Measurements from ENCODE around the gene PCCB.

DNA sequence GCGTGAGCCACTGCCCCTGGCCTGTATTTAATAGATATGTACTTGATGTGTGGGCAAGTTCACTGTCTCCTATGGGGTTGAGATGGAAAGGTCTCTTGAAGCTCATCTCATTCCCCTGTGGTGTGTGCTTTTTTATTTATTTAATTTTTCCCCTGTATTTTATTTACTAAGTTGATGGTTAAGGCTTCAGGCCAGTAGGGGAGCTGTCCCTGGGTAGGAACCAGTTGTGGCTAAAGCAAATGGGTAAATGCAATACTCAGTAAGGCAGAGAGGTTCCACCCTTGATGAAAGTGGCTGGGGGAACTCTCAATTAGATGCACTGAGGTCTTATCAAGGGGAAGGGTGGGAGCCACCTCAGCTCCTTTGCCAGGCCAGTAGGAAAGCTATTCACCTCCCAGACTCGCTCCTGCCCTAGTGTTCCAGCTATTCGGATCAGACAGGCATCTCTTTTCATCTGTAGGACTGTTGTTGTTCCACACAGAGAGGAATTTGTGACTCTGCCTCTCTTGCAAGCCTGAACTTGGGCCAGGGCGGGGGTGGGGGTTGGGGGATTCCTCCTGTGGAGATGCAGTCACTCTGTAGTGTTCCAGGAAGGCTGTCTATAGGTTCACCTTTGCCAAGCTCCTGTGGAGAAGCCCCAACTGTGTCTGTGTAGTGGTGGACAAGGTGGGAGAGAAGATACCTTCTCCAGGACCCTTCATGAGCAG, 26.1 kb downstream of the PCCB start:
- TF ChIP-seq ZFP3 (CRISPR knock-in tag; IDR thresholded peaks at IDR 0.05) (no peak), ZNF70 (CRISPR knock-in tag; IDR thresholded peaks at IDR 0.05) (no peak), ISL1 (CRISPR knock-in tag; IDR thresholded peaks at IDR 0.05) (no peak), TOX (CRISPR knock-in tag; IDR thresholded peaks at IDR 0.05; ENCODE audit: borderline replicate concordance) (no peak), TCF4 (CRISPR knock-in tag; IDR thresholded peaks at IDR 0.05; ENCODE audit: borderline replicate concordance) (no peak), ZFP30 (CRISPR knock-in tag; IDR thresholded peaks at IDR 0.05) (no peak), OSR1 (CRISPR knock-in tag; IDR thresholded peaks at IDR 0.05) (no peak), PPARA (CRISPR knock-in tag; IDR thresholded peaks at IDR 0.05; ENCODE audit: borderline replicate concordance) (no peak), GLIS3 (CRISPR knock-in tag; IDR thresholded peaks at IDR 0.05) (no peak)
- TF ChIP-seq, protein P1, sequence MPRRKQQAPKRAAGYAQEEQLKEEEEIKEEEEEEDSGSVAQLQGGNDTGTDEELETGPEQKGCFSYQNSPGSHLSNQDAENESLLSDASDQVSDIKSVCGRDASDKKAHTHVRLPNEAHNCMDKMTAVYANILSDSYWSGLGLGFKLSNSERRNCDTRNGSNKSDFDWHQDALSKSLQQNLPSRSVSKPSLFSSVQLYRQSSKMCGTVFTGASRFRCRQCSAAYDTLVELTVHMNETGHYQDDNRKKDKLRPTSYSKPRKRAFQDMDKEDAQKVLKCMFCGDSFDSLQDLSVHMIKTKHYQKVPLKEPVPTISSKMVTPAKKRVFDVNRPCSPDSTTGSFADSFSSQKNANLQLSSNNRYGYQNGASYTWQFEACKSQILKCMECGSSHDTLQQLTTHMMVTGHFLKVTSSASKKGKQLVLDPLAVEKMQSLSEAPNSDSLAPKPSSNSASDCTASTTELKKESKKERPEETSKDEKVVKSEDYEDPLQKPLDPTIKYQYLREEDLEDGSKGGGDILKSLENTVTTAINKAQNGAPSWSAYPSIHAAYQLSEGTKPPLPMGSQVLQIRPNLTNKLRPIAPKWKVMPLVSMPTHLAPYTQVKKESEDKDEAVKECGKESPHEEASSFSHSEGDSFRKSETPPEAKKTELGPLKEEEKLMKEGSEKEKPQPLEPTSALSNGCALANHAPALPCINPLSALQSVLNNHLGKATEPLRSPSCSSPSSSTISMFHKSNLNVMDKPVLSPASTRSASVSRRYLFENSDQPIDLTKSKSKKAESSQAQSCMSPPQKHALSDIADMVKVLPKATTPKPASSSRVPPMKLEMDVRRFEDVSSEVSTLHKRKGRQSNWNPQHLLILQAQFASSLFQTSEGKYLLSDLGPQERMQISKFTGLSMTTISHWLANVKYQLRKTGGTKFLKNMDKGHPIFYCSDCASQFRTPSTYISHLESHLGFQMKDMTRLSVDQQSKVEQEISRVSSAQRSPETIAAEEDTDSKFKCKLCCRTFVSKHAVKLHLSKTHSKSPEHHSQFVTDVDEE (CRISPR knock-in tag; IDR thresholded peaks at IDR 0.05): no peak
- TF ChIP-seq, protein P2, sequence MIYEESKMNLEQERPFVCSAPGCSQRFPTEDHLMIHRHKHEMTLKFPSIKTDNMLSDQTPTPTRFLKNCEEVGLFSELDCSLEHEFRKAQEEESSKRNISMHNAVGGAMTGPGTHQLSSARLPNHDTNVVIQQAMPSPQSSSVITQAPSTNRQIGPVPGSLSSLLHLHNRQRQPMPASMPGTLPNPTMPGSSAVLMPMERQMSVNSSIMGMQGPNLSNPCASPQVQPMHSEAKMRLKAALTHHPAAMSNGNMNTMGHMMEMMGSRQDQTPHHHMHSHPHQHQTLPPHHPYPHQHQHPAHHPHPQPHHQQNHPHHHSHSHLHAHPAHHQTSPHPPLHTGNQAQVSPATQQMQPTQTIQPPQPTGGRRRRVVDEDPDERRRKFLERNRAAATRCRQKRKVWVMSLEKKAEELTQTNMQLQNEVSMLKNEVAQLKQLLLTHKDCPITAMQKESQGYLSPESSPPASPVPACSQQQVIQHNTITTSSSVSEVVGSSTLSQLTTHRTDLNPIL (CRISPR knock-in tag; IDR thresholded peaks at IDR 0.05; ENCODE audit: low read depth): no peak
- TF ChIP-seq, protein P3, sequence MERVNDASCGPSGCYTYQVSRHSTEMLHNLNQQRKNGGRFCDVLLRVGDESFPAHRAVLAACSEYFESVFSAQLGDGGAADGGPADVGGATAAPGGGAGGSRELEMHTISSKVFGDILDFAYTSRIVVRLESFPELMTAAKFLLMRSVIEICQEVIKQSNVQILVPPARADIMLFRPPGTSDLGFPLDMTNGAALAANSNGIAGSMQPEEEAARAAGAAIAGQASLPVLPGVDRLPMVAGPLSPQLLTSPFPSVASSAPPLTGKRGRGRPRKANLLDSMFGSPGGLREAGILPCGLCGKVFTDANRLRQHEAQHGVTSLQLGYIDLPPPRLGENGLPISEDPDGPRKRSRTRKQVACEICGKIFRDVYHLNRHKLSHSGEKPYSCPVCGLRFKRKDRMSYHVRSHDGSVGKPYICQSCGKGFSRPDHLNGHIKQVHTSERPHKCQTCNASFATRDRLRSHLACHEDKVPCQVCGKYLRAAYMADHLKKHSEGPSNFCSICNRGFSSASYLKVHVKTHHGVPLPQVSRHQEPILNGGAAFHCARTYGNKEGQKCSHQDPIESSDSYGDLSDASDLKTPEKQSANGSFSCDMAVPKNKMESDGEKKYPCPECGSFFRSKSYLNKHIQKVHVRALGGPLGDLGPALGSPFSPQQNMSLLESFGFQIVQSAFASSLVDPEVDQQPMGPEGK (CRISPR knock-in tag; IDR thresholded peaks at IDR 0.05; ENCODE audit: borderline replicate concordance): no peak
- TF ChIP-seq, protein P4, sequence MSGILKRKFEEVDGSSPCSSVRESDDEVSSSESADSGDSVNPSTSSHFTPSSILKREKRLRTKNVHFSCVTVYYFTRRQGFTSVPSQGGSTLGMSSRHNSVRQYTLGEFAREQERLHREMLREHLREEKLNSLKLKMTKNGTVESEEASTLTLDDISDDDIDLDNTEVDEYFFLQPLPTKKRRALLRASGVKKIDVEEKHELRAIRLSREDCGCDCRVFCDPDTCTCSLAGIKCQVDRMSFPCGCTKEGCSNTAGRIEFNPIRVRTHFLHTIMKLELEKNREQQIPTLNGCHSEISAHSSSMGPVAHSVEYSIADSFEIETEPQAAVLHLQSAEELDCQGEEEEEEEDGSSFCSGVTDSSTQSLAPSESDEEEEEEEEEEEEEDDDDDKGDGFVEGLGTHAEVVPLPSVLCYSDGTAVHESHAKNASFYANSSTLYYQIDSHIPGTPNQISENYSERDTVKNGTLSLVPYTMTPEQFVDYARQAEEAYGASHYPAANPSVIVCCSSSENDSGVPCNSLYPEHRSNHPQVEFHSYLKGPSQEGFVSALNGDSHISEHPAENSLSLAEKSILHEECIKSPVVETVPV (CRISPR knock-in tag; IDR thresholded peaks at IDR 0.05): no peak
- TF ChIP-seq, protein P5, sequence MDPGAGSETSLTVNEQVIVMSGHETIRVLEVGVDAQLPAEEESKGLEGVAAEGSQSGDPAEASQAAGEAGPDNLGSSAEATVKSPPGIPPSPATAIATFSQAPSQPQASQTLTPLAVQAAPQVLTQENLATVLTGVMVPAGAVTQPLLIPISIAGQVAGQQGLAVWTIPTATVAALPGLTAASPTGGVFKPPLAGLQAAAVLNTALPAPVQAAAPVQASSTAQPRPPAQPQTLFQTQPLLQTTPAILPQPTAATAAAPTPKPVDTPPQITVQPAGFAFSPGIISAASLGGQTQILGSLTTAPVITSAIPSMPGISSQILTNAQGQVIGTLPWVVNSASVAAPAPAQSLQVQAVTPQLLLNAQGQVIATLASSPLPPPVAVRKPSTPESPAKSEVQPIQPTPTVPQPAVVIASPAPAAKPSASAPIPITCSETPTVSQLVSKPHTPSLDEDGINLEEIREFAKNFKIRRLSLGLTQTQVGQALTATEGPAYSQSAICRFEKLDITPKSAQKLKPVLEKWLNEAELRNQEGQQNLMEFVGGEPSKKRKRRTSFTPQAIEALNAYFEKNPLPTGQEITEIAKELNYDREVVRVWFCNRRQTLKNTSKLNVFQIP (CRISPR knock-in tag; IDR thresholded peaks at IDR 0.05; ENCODE audit: borderline replicate concordance, low read depth): no peak
